Measurements from ENCODE around the gene LSM10. TPM values are rescaled to one million over a fixed set of nuclear protein-coding genes. Genes with fewer than 3 reads are reported as not detected.

LSM10 gene
- total RNA-seq, 3 donors from 2014 or later: 80.6 to 96.3 (median 83.8) TPM

- H3K4me3 Mint-ChIP-seq: peak overlapping the region; percentile 36
- H3K4me1 Mint-ChIP-seq (ENCODE audit: low read depth): peaks cover 17% of the 10 kb centered on the region
- no peaks in the 10 kb centered on the region for H3K9me3 Mint-ChIP-seq
- ATAC-seq: no peak
- no peak for DNase-seq
- no peaks in the 10 kb centered on the region for H3K36me3 Mint-ChIP-seq (ENCODE audit: insufficient read depth)
- no peaks in the 10 kb centered on the region for H3K27me3 Mint-ChIP-seq (ENCODE audit: low read depth)
Observed at GRCh38 chr1:36420409-36420808, 22.7 kb upstream of the LSM10 start.

- H3K4me3 Mint-ChIP-seq: no peak overlapping the region
- peaks cover 17% of the 10 kb centered on the region for H3K4me1 Mint-ChIP-seq (ENCODE audit: low read depth)
- no peaks in the 10 kb centered on the region for H3K36me3 Mint-ChIP-seq (ENCODE audit: insufficient read depth)
- DNase-seq (no peak), ATAC-seq (no peak)
- no peaks in the 10 kb centered on the region for H3K27me3 Mint-ChIP-seq (ENCODE audit: low read depth)
- H3K9me3 Mint-ChIP-seq: no peaks in the 10 kb centered on the region
Observed at GRCh38 chr1:36419569-36419968, 21.9 kb upstream of the LSM10 start.

DNA sequence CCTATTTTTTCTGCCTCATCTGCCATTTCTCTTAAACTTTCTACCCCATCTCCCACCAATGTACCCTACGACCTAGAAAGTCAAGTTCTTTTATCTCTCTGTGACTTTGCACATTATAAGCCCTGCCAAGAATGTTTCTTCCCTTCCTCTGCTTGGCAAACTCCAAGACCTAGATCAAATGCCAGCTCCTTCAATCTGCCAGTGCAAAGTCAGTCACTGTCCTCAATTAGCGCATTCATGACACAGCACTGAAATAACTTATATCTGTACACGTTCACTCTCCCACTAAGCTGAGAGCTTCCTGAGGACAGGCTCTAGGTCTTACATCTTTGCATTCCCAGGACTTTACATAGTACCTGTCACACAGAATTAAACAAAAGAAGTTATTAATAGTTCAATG, 21.4 kb upstream of the LSM10 start:
- H3K9me3 Mint-ChIP-seq: no peaks in the 10 kb centered on the region
- peaks cover 18% of the 10 kb centered on the region for H3K4me1 Mint-ChIP-seq (ENCODE audit: low read depth)
- no peaks in the 10 kb centered on the region for H3K27me3 Mint-ChIP-seq (ENCODE audit: low read depth)
- no peak for DNase-seq
- no peak overlapping the region for H3K4me3 Mint-ChIP-seq
- ATAC-seq: no peak
- no peaks in the 10 kb centered on the region for H3K36me3 Mint-ChIP-seq (ENCODE audit: insufficient read depth)

GRCh38 chr1:36417931-36418330, 20.2 kb upstream of the LSM10 start:
- Mint-ChIP-seq H3K9me3 (no peaks in the 10 kb centered on the region), H3K36me3 (ENCODE audit: insufficient read depth) (no peaks in the 10 kb centered on the region), H3K4me1 (ENCODE audit: low read depth) (peaks cover 18% of the 10 kb centered on the region), H3K27me3 (ENCODE audit: low read depth) (no peaks in the 10 kb centered on the region), H3K4me3 (no peak overlapping the region)
- DNase-seq (no peak), ATAC-seq (no peak)

DNA sequence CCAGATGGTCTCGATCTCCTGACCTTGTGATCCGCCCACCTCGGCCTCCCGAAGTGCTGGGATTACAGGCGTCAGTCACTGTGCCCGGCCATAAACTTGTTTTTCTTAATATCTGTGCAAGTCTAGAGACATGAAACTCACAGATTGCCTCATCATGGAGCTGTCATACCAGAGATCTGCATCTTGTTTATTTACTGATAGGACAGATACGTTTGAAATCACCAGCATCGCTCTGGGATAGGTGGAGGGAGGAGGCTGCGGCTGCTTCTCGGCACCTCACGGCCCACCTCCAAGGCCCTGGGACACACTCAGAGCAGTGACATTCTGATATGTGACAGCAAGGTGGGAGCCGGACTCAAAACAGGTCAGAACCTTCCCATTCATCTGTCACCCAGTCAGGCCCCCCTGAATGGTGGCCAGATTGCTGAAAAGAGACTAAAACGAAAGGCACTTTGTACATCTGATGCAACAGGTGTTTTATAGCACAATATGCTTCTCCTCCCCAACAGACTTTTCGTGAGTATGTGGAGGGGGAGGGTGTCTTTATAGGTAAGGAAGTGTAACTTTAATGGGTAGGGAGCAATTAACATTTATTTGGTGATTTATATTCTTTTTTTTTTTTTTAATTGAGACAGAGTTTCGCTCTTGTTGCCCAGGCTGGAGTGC, 18.1 kb upstream of the LSM10 start:
- no peaks in the 10 kb centered on the region for H3K36me3 Mint-ChIP-seq (ENCODE audit: insufficient read depth)
- no peaks in the 10 kb centered on the region for H3K9me3 Mint-ChIP-seq
- peaks cover 26% of the 10 kb centered on the region for H3K4me1 Mint-ChIP-seq (ENCODE audit: low read depth)
- DNase-seq: no peak
- no peak overlapping the region for H3K4me3 Mint-ChIP-seq
- no peak for ATAC-seq
- H3K27me3 Mint-ChIP-seq (ENCODE audit: low read depth): no peaks in the 10 kb centered on the region

DNA sequence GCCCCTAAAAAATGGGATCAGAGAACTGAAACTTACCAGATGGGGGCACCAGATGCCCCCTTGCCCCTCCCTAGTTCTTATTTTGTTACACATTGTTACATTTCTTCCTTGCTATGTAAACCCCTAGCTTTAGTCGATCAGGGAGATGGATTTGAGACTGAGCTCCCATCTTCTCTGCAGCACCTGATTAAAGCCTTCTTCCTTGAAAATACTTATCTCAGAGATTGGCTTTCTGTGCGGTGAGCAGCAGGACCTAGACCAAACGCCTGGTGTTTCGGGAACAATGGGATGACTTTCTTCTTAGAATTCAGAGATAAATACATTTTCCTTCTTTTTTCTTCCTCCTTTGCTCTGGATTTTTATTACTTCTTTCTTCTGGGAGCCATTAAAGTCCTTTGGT, 16.7 kb upstream of the LSM10 start:
- no peak for ATAC-seq

GRCh38 chr1:36411674-36412648, 14.3 kb upstream of the LSM10 start:
- Mint-ChIP-seq H3K4me1 (ENCODE audit: low read depth) (peaks cover 15% of the 10 kb centered on the region), H3K36me3 (ENCODE audit: insufficient read depth) (no peaks in the 10 kb centered on the region), H3K4me3 (no peak overlapping the region), H3K27me3 (ENCODE audit: low read depth) (no peaks in the 10 kb centered on the region), H3K9me3 (no peaks in the 10 kb centered on the region)
- ATAC-seq (peak; percentile 97 to 98), DNase-seq (no peak)

More for the DNA sequence above, 16.7 kb upstream of the LSM10 start:
- Mint-ChIP-seq H3K36me3 (ENCODE audit: insufficient read depth) (no peaks in the 10 kb centered on the region), H3K4me1 (ENCODE audit: low read depth) (peaks cover 15% of the 10 kb centered on the region), H3K27me3 (ENCODE audit: low read depth) (no peaks in the 10 kb centered on the region), H3K9me3 (no peaks in the 10 kb centered on the region), H3K4me3 (no peak overlapping the region)
- no peak for DNase-seq

GRCh38 chr1:36408479-36408878, 10.8 kb upstream of the LSM10 start:
- Mint-ChIP-seq H3K4me1 (ENCODE audit: low read depth) (peaks cover 14% of the 10 kb centered on the region), H3K4me3 (no peak overlapping the region), H3K36me3 (ENCODE audit: insufficient read depth) (no peaks in the 10 kb centered on the region), H3K27me3 (ENCODE audit: low read depth) (no peaks in the 10 kb centered on the region), H3K9me3 (no peaks in the 10 kb centered on the region)
- DNase-seq (no peak), ATAC-seq (no peak)

- Mint-ChIP-seq H3K4me1 (ENCODE audit: low read depth) (peaks cover under 1% of the 10 kb centered on the region), H3K27me3 (ENCODE audit: low read depth) (no peaks in the 10 kb centered on the region), H3K4me3 (no peak overlapping the region), H3K36me3 (ENCODE audit: insufficient read depth) (no peaks in the 10 kb centered on the region), H3K9me3 (no peaks in the 10 kb centered on the region)
- DNase-seq (no peak), ATAC-seq (no peak)
Observed at GRCh38 chr1:36406440-36406839, 8.7 kb upstream of the LSM10 start.

- H3K27me3 Mint-ChIP-seq (ENCODE audit: low read depth): no peaks in the 10 kb centered on the region
- no peaks in the 10 kb centered on the region for H3K36me3 Mint-ChIP-seq (ENCODE audit: insufficient read depth)
- ATAC-seq (no peak), DNase-seq (no peak)
- H3K9me3 Mint-ChIP-seq: no peaks in the 10 kb centered on the region
- peaks cover 13% of the 10 kb centered on the region for H3K4me1 Mint-ChIP-seq (ENCODE audit: low read depth)
- H3K4me3 Mint-ChIP-seq: no peak overlapping the region
Observed at GRCh38 chr1:36402504-36402890, 4.8 kb upstream of the LSM10 start.

- ATAC-seq (no peak), DNase-seq (no peak)
- Mint-ChIP-seq H3K27me3 (ENCODE audit: low read depth) (no peaks in the 10 kb centered on the region), H3K36me3 (ENCODE audit: insufficient read depth) (no peaks in the 10 kb centered on the region), H3K4me3 (peak overlapping the region; percentile 37), H3K9me3 (no peaks in the 10 kb centered on the region), H3K4me1 (ENCODE audit: low read depth) (peaks cover 17% of the 10 kb centered on the region)
Observed at GRCh38 chr1:36401602-36402503, 4.1 kb upstream of the LSM10 start.

GRCh38 chr1:36400825-36401601, 3.3 kb upstream of the LSM10 start:
- Mint-ChIP-seq H3K36me3 (ENCODE audit: insufficient read depth) (peaks cover 3% of the 10 kb centered on the region), H3K9me3 (no peaks in the 10 kb centered on the region), H3K27me3 (ENCODE audit: low read depth) (no peaks in the 10 kb centered on the region), H3K4me3 (peak overlapping the region; percentile 37), H3K4me1 (ENCODE audit: low read depth) (peaks cover 24% of the 10 kb centered on the region)
- no peak for DNase-seq
- ATAC-seq: peak; percentile 33 to 39

GRCh38 chr1:36400514-36400824, 2.8 kb upstream of the LSM10 start:
- DNase-seq: no peak
- Mint-ChIP-seq H3K27me3 (ENCODE audit: low read depth) (no peaks in the 10 kb centered on the region), H3K36me3 (ENCODE audit: insufficient read depth) (peaks cover 3% of the 10 kb centered on the region), H3K4me1 (ENCODE audit: low read depth) (peaks cover 24% of the 10 kb centered on the region), H3K4me3 (no peak overlapping the region), H3K9me3 (no peaks in the 10 kb centered on the region)
- no peak for ATAC-seq
